ENCODE results near the gene BOD1L2.

GRCh38 chr18:57131101-57131500, 15.8 kb upstream of the BOD1L2 start:
- TF ChIP-seq, protein P1, sequence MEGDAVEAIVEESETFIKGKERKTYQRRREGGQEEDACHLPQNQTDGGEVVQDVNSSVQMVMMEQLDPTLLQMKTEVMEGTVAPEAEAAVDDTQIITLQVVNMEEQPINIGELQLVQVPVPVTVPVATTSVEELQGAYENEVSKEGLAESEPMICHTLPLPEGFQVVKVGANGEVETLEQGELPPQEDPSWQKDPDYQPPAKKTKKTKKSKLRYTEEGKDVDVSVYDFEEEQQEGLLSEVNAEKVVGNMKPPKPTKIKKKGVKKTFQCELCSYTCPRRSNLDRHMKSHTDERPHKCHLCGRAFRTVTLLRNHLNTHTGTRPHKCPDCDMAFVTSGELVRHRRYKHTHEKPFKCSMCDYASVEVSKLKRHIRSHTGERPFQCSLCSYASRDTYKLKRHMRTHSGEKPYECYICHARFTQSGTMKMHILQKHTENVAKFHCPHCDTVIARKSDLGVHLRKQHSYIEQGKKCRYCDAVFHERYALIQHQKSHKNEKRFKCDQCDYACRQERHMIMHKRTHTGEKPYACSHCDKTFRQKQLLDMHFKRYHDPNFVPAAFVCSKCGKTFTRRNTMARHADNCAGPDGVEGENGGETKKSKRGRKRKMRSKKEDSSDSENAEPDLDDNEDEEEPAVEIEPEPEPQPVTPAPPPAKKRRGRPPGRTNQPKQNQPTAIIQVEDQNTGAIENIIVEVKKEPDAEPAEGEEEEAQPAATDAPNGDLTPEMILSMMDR (IDR thresholded peaks at IDR 0.05) = no peak
- no peak for TF ChIP-seq EP300 (IDR thresholded peaks at IDR 0.05; ENCODE audit: low read depth)

Data from transverse colon (tissue), 3 donors.